Sigmoid colon (tissue), 4 donors: ENCODE results near the gene CHAC1.

Experiments
- EP300 ChIP-seq, 4 donors: sonication (generic); formaldehyde crosslinking; IDR thresholded peaks; one replicate each; pipeline ENCODE4 v1.6.1; 2017; ENCODE audit warnings: antibody characterized with exemption in 4 of 4
- TF ChIP-seq, protein P1 (sequence below), 4 experiments: fragments of 450-650 bp in 3 of 4; fragments of 200-600 bp in 1 of 4; IDR thresholded peaks; one replicate each; pipeline ENCODE4 v1.5.1; 2016 to 2019; ENCODE audit warnings: antibody characterized with exemption in 4 of 4, mild to moderate bottlenecking in 3 of 4, moderate library complexity in 2 of 4

DNA sequence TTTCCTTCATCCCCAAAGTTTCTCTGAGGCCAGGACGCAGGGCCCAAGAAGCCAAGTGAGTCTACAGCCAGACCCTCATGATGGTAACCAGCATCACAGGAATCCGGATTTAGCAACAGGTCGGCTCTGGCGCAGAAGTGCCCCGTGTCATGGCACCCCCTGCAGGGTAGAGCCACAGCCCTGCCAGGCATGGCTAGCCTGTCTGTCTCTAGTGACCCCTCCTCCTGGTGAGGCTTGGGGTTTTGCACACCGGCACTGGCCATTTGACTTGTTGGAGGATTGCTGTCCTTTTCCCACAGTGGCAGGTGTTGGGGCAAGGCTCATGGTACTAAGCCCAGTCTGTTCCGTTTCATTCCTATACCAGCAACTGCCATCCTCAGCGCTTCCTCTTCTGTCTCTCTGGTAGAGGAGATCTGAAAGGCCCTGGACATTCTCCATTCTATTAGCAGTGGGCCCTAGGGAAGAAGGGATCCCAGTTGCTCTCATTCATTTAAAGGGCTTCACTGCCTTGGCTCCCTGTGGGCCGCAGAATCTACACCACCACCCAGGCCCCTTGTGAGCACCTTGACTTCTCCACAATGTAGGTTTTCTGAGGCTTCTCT lies 9.4 kb upstream of the CHAC1 start:
- TF ChIP-seq, protein P1, sequence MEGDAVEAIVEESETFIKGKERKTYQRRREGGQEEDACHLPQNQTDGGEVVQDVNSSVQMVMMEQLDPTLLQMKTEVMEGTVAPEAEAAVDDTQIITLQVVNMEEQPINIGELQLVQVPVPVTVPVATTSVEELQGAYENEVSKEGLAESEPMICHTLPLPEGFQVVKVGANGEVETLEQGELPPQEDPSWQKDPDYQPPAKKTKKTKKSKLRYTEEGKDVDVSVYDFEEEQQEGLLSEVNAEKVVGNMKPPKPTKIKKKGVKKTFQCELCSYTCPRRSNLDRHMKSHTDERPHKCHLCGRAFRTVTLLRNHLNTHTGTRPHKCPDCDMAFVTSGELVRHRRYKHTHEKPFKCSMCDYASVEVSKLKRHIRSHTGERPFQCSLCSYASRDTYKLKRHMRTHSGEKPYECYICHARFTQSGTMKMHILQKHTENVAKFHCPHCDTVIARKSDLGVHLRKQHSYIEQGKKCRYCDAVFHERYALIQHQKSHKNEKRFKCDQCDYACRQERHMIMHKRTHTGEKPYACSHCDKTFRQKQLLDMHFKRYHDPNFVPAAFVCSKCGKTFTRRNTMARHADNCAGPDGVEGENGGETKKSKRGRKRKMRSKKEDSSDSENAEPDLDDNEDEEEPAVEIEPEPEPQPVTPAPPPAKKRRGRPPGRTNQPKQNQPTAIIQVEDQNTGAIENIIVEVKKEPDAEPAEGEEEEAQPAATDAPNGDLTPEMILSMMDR (IDR thresholded peaks at IDR 0.05): no peak
- TF ChIP-seq EP300 (IDR thresholded peaks at IDR 0.05): no peak
